H1 (cell line): ENCODE data around the gene CSGALNACT2. TPM values are rescaled to one million over a fixed set of nuclear protein-coding genes. Genes with fewer than 3 reads are reported as not detected.
"Not testable (repeated sequence)": the region's sequence is repeated elsewhere in the genome, so short reads cannot be mapped to it uniquely, and the experiment has no call there.

Experiments used
- CTCF ChIA-PET: fragments of 300-600 bp; sonication (Branson Sonifier 250); formaldehyde crosslinking; loops from one replicate; lab custom pipeline; 2021; ENCODE audit not compliant: partially characterized antibody; lab: Charles Lee
- POLR2A ChIA-PET: fragments of 300-600 bp; sonication (Branson Sonifier 250); formaldehyde crosslinking; loops from one replicate; lab custom pipeline; 2021; ENCODE audit warnings: inconsistent platforms; ENCODE audit not compliant: partially characterized antibody; lab: Charles Lee
- DNase-seq, 2 experiments: peaks; one replicate each; pipeline versions ENCODE4 v3.0.0 to v3.0.0-alpha.2; 2010 to 2022; ENCODE audit warnings: low spot score in 2 of 2, low read depth in 1 of 2, mixed read lengths in 1 of 2
- FAIRE-seq: peaks from 2 replicates; lab custom pipeline; 2011; peaks lifted over from hg19 to GRCh38; lab: Jason Lieb, UNC
- H2AFZ ChIP-seq: 2 replicates; pipeline ENCODE4 v1.8.1; 2012; ENCODE audit warnings: low read length, inconsistent platforms
- H2AK5ac ChIP-seq: 2 replicates; pipeline ENCODE4 v1.6.1; 2013; ENCODE audit warnings: low read depth, low read length
- H2BK120ac ChIP-seq: replicated peaks from 2 replicates; pipeline ENCODE3; 2013; ENCODE audit warnings: low read depth, low read length, inconsistent platforms
- H2BK12ac ChIP-seq: 2 replicates; pipeline ENCODE4 v1.6.1; 2013; ENCODE audit warnings: low read depth, low read length
- H2BK15ac ChIP-seq: 2 replicates; pipeline ENCODE4 v1.6.1; 2013; ENCODE audit warnings: low read length
- H2BK20ac ChIP-seq: 2 replicates; pipeline ENCODE4 v1.6.1; 2013; ENCODE audit warnings: low read length
- H2BK5ac ChIP-seq: 2 replicates; pipeline ENCODE4 v1.6.1; 2013; ENCODE audit warnings: low read depth, low read length
- H3K14ac ChIP-seq: 2 replicates; pipeline ENCODE4 v1.6.1; 2013; ENCODE audit warnings: inconsistent platforms; ENCODE audit not compliant: insufficient read length
- H3K18ac ChIP-seq: 2 replicates; pipeline ENCODE4 v1.6.1; 2013; ENCODE audit warnings: low read length; ENCODE audit errors: extremely low read depth
- H3K23ac ChIP-seq: 2 replicates; pipeline ENCODE4 v1.6.1; 2013; ENCODE audit warnings: inconsistent platforms; ENCODE audit not compliant: insufficient read length
- H3K23me2 ChIP-seq: 2 replicates; pipeline ENCODE4 v1.6.1; 2013; ENCODE audit warnings: low read depth, low read length
- H3K27ac ChIP-seq: 2 replicates; pipeline ENCODE4 v1.6.1; 2011; ENCODE audit warnings: low read depth, low read length, inconsistent platforms
- H3K27me3 ChIP-seq, 4 experiments: replicated peaks in 1 of 4; 1 replicate in 1 of 4; 2 replicates in 3 of 4; pipeline versions ENCODE4 v1.6.1 to v1.8.1; 2011 to 2013; ENCODE audit warnings: low read length in 3 of 4, mild to moderate bottlenecking in 3 of 4, inconsistent platforms in 2 of 4, mixed read lengths in 2 of 4, moderate library complexity in 1 of 4; ENCODE audit not compliant: control insufficient read depth in 3 of 4, insufficient read depth in 3 of 4; ENCODE audit errors: extremely low read depth in 1 of 4
- H3K36me3 ChIP-seq, 4 experiments: 2 replicates each; pipeline versions ENCODE4 v1.6.1 to v1.8.1; 2011 to 2013; ENCODE audit warnings: mild to moderate bottlenecking in 4 of 4, low read length in 3 of 4, moderate library complexity in 2 of 4, control low read depth in 1 of 4, inconsistent platforms in 1 of 4; ENCODE audit not compliant: insufficient read depth in 4 of 4, control insufficient read depth in 2 of 4
- H3K4ac ChIP-seq: replicated peaks from 2 replicates; pipeline ENCODE3; 2013; ENCODE audit warnings: low read length, low read depth, mixed read lengths, inconsistent platforms; ENCODE audit not compliant: insufficient read length
- H3K4me1 ChIP-seq, 4 experiments: replicated peaks in 1 of 4; 1 replicate in 1 of 4; 2 replicates in 3 of 4; pipeline versions ENCODE4 v1.6.1 to v1.8.1; 2011 to 2013; ENCODE audit warnings: low read length in 3 of 4, inconsistent platforms in 2 of 4, mixed read lengths in 1 of 4; ENCODE audit not compliant: insufficient read depth in 4 of 4, control insufficient read depth in 3 of 4
- H3K4me2 ChIP-seq, 2 experiments: 2 replicates each; pipeline versions ENCODE4 v1.6.1 to v1.8.1; 2011 to 2013; ENCODE audit warnings: low read depth in 2 of 2, low read length in 2 of 2, control low read depth in 1 of 2, inconsistent platforms in 1 of 2, mild to moderate bottlenecking in 1 of 2; ENCODE audit not compliant: insufficient read depth in 1 of 2
- H3K4me3 ChIP-seq, 4 experiments: fragments of 200-600, 300-600 bp in 1 of 4; sonication (generic), shearing (Covaris generic), sonication (Bioruptor Twin) in 1 of 4; 2 replicates each; pipeline versions ENCODE4 v1.5.1 to v1.8.1; 2011 to 2016; ENCODE audit warnings: low read length in 4 of 4, low read depth in 3 of 4, control low read depth in 2 of 4, inconsistent platforms in 2 of 4, mild to moderate bottlenecking in 2 of 4, mixed read lengths in 1 of 4, moderate library complexity in 1 of 4; ENCODE audit not compliant: insufficient read depth in 2 of 4; ENCODE audit errors: extremely low read depth in 1 of 4
- H3K56ac ChIP-seq: replicated peaks from 2 replicates; pipeline ENCODE3; 2013; ENCODE audit warnings: low read depth, mild to moderate bottlenecking, mixed read lengths, low read length, inconsistent platforms; ENCODE audit not compliant: insufficient read length
- H3K79me1 ChIP-seq: 2 replicates; pipeline ENCODE4 v1.6.1; 2013; ENCODE audit warnings: low read depth, low read length, control low read depth
- H3K79me2 ChIP-seq, 2 experiments: 2 replicates each; pipeline versions ENCODE4 v1.6.1 to v1.8.1; 2012 to 2013; ENCODE audit warnings: low read length in 2 of 2, mild to moderate bottlenecking in 2 of 2, inconsistent platforms in 1 of 2; ENCODE audit not compliant: insufficient read depth in 2 of 2, control insufficient read depth in 1 of 2
- H3K9ac ChIP-seq, 4 experiments: replicated peaks in 1 of 4; 1 replicate in 1 of 4; 2 replicates in 3 of 4; pipeline versions ENCODE4 v1.6.1 to v1.8.1; 2011 to 2013; ENCODE audit warnings: low read depth in 3 of 4, low read length in 3 of 4, control low read depth in 2 of 4, mild to moderate bottlenecking in 2 of 4, moderate library complexity in 2 of 4, inconsistent platforms in 1 of 4; ENCODE audit errors: extremely low read depth in 1 of 4
- H3K9me3 ChIP-seq, 2 experiments: 2 replicates each; pipeline versions ENCODE4 v1.6.1 to v1.8.1; 2012 to 2013; ENCODE audit warnings: mild to moderate bottlenecking in 2 of 2, moderate library complexity in 2 of 2, control low read depth in 1 of 2, inconsistent platforms in 1 of 2, low read depth in 1 of 2, low read length in 1 of 2, mixed read lengths in 1 of 2; ENCODE audit not compliant: insufficient read depth in 2 of 2
- H4K20me1 ChIP-seq, 2 experiments: replicated peaks in 1 of 2; 2 replicates each; pipeline versions ENCODE3 to v1.8.1; 2011 to 2013; ENCODE audit warnings: inconsistent platforms in 2 of 2, low read length in 2 of 2, mild to moderate bottlenecking in 1 of 2; ENCODE audit not compliant: insufficient read depth in 2 of 2, control insufficient read depth in 1 of 2
- H4K5ac ChIP-seq: 2 replicates; pipeline ENCODE4 v1.6.1; 2013; ENCODE audit warnings: low read length, low read depth, mixed read lengths, inconsistent platforms; ENCODE audit not compliant: insufficient read length
- H4K8ac ChIP-seq: 2 replicates; pipeline ENCODE4 v1.8.0; 2013; ENCODE audit warnings: mild to moderate bottlenecking, moderate library complexity, low read length, inconsistent platforms; ENCODE audit not compliant: insufficient read depth; ENCODE audit errors: extremely low read depth
- H4K91ac ChIP-seq: replicated peaks from 2 replicates; pipeline ENCODE3; 2013; ENCODE audit warnings: low read length, mixed read lengths, inconsistent platforms; ENCODE audit not compliant: insufficient read length
- WGBS, 2 experiments: shearing (Covaris generic) in 1 of 2; methylation state at CpG; one replicate each; pipeline versions ENCODE4 v1.1.6 to v1.1.7; 2013 to 2015; ENCODE audit warnings: low lambda C conversion rate in 2 of 2, mixed read lengths in 2 of 2, inconsistent platforms in 1 of 2, low coverage in 1 of 2, missing lambda C conversion rate in 1 of 2; ENCODE audit not compliant: insufficient replicate concordance in 2 of 2, insufficient coverage in 1 of 2, insufficient read length in 1 of 2; ENCODE audit errors: extremely low coverage in 1 of 2, missing lambda C conversion rate in 1 of 2; 5-methylcytosine and 5-hydroxymethylcytosine counted together
- polyA plus RNA-seq, 7 experiments: library from polyadenylated mRNA; depleted of rRNA in 3 of 7; stranded (reverse) in 5 of 7; unstranded in 2 of 7; fragments of >200 nt in 5 of 7; fragments of 200-250 nt in 2 of 7; gene quantifications; 1 replicate in 5 of 7; 2 replicates in 1 of 7; 4 replicates in 1 of 7; pipeline versions ENCODE4 v1.2.1 to v1.2.3, GENCODE V29; 2011 to 2013; ENCODE audit warnings: missing spikeins in 2 of 7, mixed read lengths in 2 of 7
- total RNA-seq: library from RNA; stranded (reverse); fragmentation: NEBNext Ultra II Directional; extraction: Animal tissue kit (Norgen Biotek cat#: 25700); gene quantifications from 2 replicates; pipeline ENCODE4 v1.2.1, GENCODE V29; 2021

CSGALNACT2 gene
- total and polyA plus RNA-seq, 2 of the 8 experiments (the other 6 are each of a cell fraction or from before 2014, with no cell fraction given): 2.6 to 5.3 TPM

- CTCF ChIA-PET: interaction anchor here (0.6 kb wide), 1 partner anchor 186 kb away, joined by 3 read pairs; no protein-coding TSS in a partner anchor
- not testable (repeated sequence) for H3K4me2 ChIP-seq
These were observed 7.7 kb downstream of the CSGALNACT2 start for GRCh38 chr10:43145936-43146335.

More at GRCh38 chr10:43145936-43146335, 7.7 kb downstream of the CSGALNACT2 start:
- H3K27me3 ChIP-seq, H3K4me1 ChIP-seq, H3K9ac ChIP-seq, H3K23me2 ChIP-seq, H3K36me3 ChIP-seq, H3K18ac ChIP-seq, H3K14ac ChIP-seq, H4K5ac ChIP-seq, H2AK5ac ChIP-seq, H3K4ac ChIP-seq, H4K8ac ChIP-seq, H3K56ac ChIP-seq, H3K23ac ChIP-seq, H3K79me1 ChIP-seq, H3K4me3 ChIP-seq, FAIRE-seq, H3K27ac ChIP-seq, H4K20me1 ChIP-seq, H2BK12ac ChIP-seq, H4K91ac ChIP-seq, H2BK5ac ChIP-seq, H2BK120ac ChIP-seq, H2AFZ ChIP-seq, POLR2A ChIA-PET, H3K9me3 ChIP-seq, H2BK20ac ChIP-seq, DNase-seq, H2BK15ac ChIP-seq: not testable (repeated sequence)
- 89% methylated on average over 1 of the region's 1 CpG; no CpG with 5 or more reads in 1 of the 2 experiments for WGBS, 2 experiments
- peaks cover 0 to 15% of the 10 kb centered on the region in 2 experiments; a peak in 2 of 4 replicates for H3K79me2 ChIP-seq
